ENCODE measurements around the gene MTMR6. TPM values are rescaled to one million over a fixed set of nuclear protein-coding genes. Genes with fewer than 3 reads are reported as not detected.

The MTMR6 gene
- total RNA-seq, 1 donor = 29.9 TPM

GRCh38 chr13:25214491-25215252 lies 72.6 kb downstream of the MTMR6 start:
- TF ChIP-seq CTCF (IDR thresholded peaks at IDR 0.05; ENCODE audit: insufficient read depth, low read length) = no peak
- no peak overlapping the region for H3K4me3 ChIP-seq (ENCODE audit: low read depth, low read length)
- peak; percentile 34 for DNase-seq (ENCODE audit: low read depth)

GRCh38 chr13:25213715-25214114 lies 73.6 kb downstream of the MTMR6 start:
- no peak for DNase-seq (ENCODE audit: low read depth)
- H3K4me3 ChIP-seq (ENCODE audit: low read depth, low read length) = no peak overlapping the region
- TF ChIP-seq CTCF (IDR thresholded peaks at IDR 0.05; ENCODE audit: insufficient read depth, low read length) = no peak

- no peak for DNase-seq (ENCODE audit: low read depth)
- H3K4me3 ChIP-seq (ENCODE audit: low read depth, low read length) = no peak overlapping the region
- TF ChIP-seq CTCF (IDR thresholded peaks at IDR 0.05; ENCODE audit: insufficient read depth, low read length) = no peak
Measured at GRCh38 chr13:25210842-25211569, 76.3 kb downstream of the MTMR6 start.

- no peak overlapping the region for H3K4me3 ChIP-seq (ENCODE audit: low read depth, low read length)
- no peak for DNase-seq (ENCODE audit: low read depth)
- TF ChIP-seq CTCF (IDR thresholded peaks at IDR 0.05; ENCODE audit: insufficient read depth, low read length) = no peak
Measured at GRCh38 chr13:25207291-25207810, 79.9 kb downstream of the MTMR6 start.

- no peak overlapping the region for H3K4me3 ChIP-seq (ENCODE audit: low read depth, low read length)
- no peak for DNase-seq (ENCODE audit: low read depth)
- TF ChIP-seq CTCF (IDR thresholded peaks at IDR 0.05; ENCODE audit: insufficient read depth, low read length) = no peak
Measured at GRCh38 chr13:25204863-25205262, 82.4 kb downstream of the MTMR6 start.

- no peak for DNase-seq (ENCODE audit: low read depth)
- no peak for TF ChIP-seq CTCF (IDR thresholded peaks at IDR 0.05; ENCODE audit: insufficient read depth, low read length)
- no peak overlapping the region for H3K4me3 ChIP-seq (ENCODE audit: low read depth, low read length)
Measured at GRCh38 chr13:25203127-25203740, 84.1 kb downstream of the MTMR6 start.

Data from fibroblast of the aortic adventitia (primary cell).